Liver (tissue), 9 donors: Measurements from ENCODE around the gene NFATC1. TPM values are rescaled to one million over a fixed set of nuclear protein-coding genes. Genes with fewer than 3 reads are reported as not detected.
A peak's percentile ranks its signal among the peaks of the same experiment; 100 is the strongest.

Experiments
- DNase-seq: peaks from one replicate; pipeline ENCODE4 v3.0.0-alpha.2; 2017; ENCODE audit warnings: low spot score
- H3K27ac ChIP-seq, 2 donors: one replicate each; pipeline ENCODE4 v1.7.0; 2013; ENCODE audit warnings: inconsistent platforms in 2 of 2, low read length in 2 of 2, control low read depth in 1 of 2, low read depth in 1 of 2, mild to moderate bottlenecking in 1 of 2
- H3K27me3 ChIP-seq, 4 donors: one replicate each; pipeline versions ENCODE4 v1.6.1 to v1.7.0; 2013; ENCODE audit warnings: low read length in 3 of 4, inconsistent platforms in 1 of 4, mild to moderate bottlenecking in 1 of 4, moderate library complexity in 1 of 4; ENCODE audit not compliant: control insufficient read depth in 4 of 4, insufficient read depth in 4 of 4
- H3K36me3 ChIP-seq, 4 donors: one replicate each; pipeline versions ENCODE4 v1.6.1 to v1.7.0; 2013; ENCODE audit warnings: low read length in 3 of 4, mild to moderate bottlenecking in 3 of 4, low read depth in 1 of 4, moderate library complexity in 1 of 4; ENCODE audit not compliant: control insufficient read depth in 4 of 4, insufficient read depth in 3 of 4
- H3K4me1 ChIP-seq, 4 donors: one replicate each; pipeline versions ENCODE4 v1.6.1 to v1.7.0; 2013; ENCODE audit warnings: low read length in 3 of 4, mild to moderate bottlenecking in 3 of 4, moderate library complexity in 1 of 4; ENCODE audit not compliant: control insufficient read depth in 4 of 4, insufficient read depth in 4 of 4
- H3K4me3 ChIP-seq, 3 donors: one replicate each; pipeline versions ENCODE4 v1.6.1 to v1.7.0; 2013; ENCODE audit warnings: low read length in 3 of 3, control low read depth in 1 of 3, low read depth in 1 of 3, mild to moderate bottlenecking in 1 of 3
- H3K9ac ChIP-seq, 2 donors: one replicate each; pipeline ENCODE4 v1.7.0; 2013; ENCODE audit warnings: low read length in 2 of 2, mild to moderate bottlenecking in 2 of 2, moderate library complexity in 2 of 2, control low read depth in 1 of 2, low read depth in 1 of 2
- H3K9me3 ChIP-seq, 4 donors: one replicate each; pipeline versions ENCODE4 v1.6.1 to v1.7.0; 2013; ENCODE audit warnings: low read length in 3 of 4; ENCODE audit not compliant: control insufficient read depth in 4 of 4
- FOXA1 ChIP-seq: IDR thresholded peaks from 2 replicates; pipeline ENCODE4 v1.6.1; 2016; ENCODE audit warnings: antibody characterized with exemption
- FOXA2 ChIP-seq: IDR thresholded peaks from 2 replicates; pipeline ENCODE4 v1.6.1; 2016; ENCODE audit warnings: antibody characterized with exemption
- HNF4A ChIP-seq, 2 donors: conservative IDR thresholded peaks; 2 replicates each; pipeline ENCODE4 v1.6.1; 2016; ENCODE audit warnings: antibody characterized with exemption in 2 of 2, mild to moderate bottlenecking in 2 of 2
- HNF4G ChIP-seq: IDR thresholded peaks from 2 replicates; pipeline ENCODE4 v1.6.1; 2016; ENCODE audit warnings: antibody characterized with exemption
- NR2F2 ChIP-seq: IDR thresholded peaks from 2 replicates; pipeline ENCODE4 v1.6.1; 2016; ENCODE audit warnings: antibody characterized with exemption
- RAD21 ChIP-seq, 2 donors: IDR thresholded peaks; 2 replicates each; pipeline ENCODE4 v1.6.1; 2016; ENCODE audit warnings: antibody characterized with exemption in 2 of 2, mild to moderate bottlenecking in 2 of 2
- TAF1 ChIP-seq: conservative IDR thresholded peaks from 2 replicates; pipeline ENCODE4 v1.6.1; 2016; ENCODE audit warnings: antibody characterized with exemption, mild to moderate bottlenecking
- YY1 ChIP-seq: IDR thresholded peaks from 2 replicates; pipeline ENCODE4 v1.6.1; 2016; ENCODE audit warnings: antibody characterized with exemption, mild to moderate bottlenecking
- WGBS: extraction: QIAGEN DNeasy Blood & Tissue Kit; methylation state at CpG from one replicate; pipeline ENCODE4 v1.1.7; 2013; 5-methylcytosine and 5-hydroxymethylcytosine counted together
- polyA plus RNA-seq, 2 donors: library from polyadenylated mRNA; stranded (reverse) in 1 of 2; unstranded in 1 of 2; fragments of 200-250 nt in 1 of 2; fragments of >200 nt in 1 of 2; fragmentation: Nextera tagmentation in 1 of 2; extraction: Ambion mirVana in 1 of 2; gene quantifications; one replicate each; pipeline versions ENCODE4 v1.2.1 to v1.2.3, GENCODE V29; 2013 to 2015
- total RNA-seq, 2 donors: library from RNA; depleted of rRNA; stranded (reverse); fragments of >200 nt; gene quantifications; one replicate each; pipeline ENCODE4 v1.2.3, GENCODE V29; 2014
- TF ChIP-seq, protein P1 (sequence below): fragments of 150-350 bp; IDR thresholded peaks from 2 replicates; pipeline ENCODE4 v1.5.1; 2017; ENCODE audit warnings: improper control_type of control experiment, low read depth, low read length; ENCODE audit not compliant: missing input control
- TF ChIP-seq, protein P2 (sequence below): IDR thresholded peaks from 2 replicates; pipeline ENCODE4 v1.6.1; 2016; ENCODE audit warnings: antibody characterized with exemption, mild to moderate bottlenecking
- TF ChIP-seq, protein P3 (sequence below): IDR thresholded peaks from 2 replicates; pipeline ENCODE4 v1.6.1; 2016; ENCODE audit warnings: antibody characterized with exemption
- TF ChIP-seq, protein P4 (sequence below): IDR thresholded peaks from 2 replicates; pipeline ENCODE4 v1.6.1; 2016; ENCODE audit warnings: antibody characterized with exemption
- TF ChIP-seq, protein P5 (sequence below): IDR thresholded peaks from 2 replicates; pipeline ENCODE4 v1.6.1; 2016; ENCODE audit warnings: antibody characterized with exemption
- donor health status: healthy.
- donor health status: healthy.
- donor health status: healthy.
- donor health status: healthy.
- donor health status: healthy.

The NFATC1 gene
- total and polyA plus RNA-seq, 4 donors = 0.57 to 2.2 (median 1.3) TPM

DNA sequence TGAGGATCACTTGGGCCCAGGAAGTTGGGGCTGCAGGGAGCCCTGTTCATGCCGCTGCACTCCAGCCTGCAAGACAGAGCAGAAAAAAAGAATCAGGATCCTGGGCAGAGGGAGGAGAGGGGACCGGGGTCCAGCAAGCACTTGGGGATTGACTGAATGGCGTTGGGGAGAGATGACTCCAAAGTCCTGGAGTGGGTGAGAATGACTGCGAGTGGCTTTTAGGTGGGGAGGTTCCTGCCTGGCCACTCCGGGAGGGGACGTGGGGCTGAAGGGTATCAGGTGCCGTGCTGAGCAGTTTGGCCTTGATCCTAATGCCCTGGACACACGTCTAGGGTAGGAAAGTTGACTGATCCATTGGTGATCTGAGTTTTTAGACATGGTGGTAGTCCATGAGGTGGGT lies 3.5 kb upstream of the NFATC1 start:
- Histone ChIP-seq H3K27me3 (peaks cover 0 to 24% (median 10%) of the 10 kb centered on the region in 4 donors), H3K36me3 (no peaks in the 10 kb centered on the region), H3K27ac (no peak overlapping the region), H3K4me3 (no peak overlapping the region), H3K4me1 (peaks cover 21 to 35% (median 25%) of the 10 kb centered on the region in 4 donors), H3K9ac (no peak overlapping the region), H3K9me3 (no peaks in the 10 kb centered on the region)
- TF ChIP-seq, protein P1, sequence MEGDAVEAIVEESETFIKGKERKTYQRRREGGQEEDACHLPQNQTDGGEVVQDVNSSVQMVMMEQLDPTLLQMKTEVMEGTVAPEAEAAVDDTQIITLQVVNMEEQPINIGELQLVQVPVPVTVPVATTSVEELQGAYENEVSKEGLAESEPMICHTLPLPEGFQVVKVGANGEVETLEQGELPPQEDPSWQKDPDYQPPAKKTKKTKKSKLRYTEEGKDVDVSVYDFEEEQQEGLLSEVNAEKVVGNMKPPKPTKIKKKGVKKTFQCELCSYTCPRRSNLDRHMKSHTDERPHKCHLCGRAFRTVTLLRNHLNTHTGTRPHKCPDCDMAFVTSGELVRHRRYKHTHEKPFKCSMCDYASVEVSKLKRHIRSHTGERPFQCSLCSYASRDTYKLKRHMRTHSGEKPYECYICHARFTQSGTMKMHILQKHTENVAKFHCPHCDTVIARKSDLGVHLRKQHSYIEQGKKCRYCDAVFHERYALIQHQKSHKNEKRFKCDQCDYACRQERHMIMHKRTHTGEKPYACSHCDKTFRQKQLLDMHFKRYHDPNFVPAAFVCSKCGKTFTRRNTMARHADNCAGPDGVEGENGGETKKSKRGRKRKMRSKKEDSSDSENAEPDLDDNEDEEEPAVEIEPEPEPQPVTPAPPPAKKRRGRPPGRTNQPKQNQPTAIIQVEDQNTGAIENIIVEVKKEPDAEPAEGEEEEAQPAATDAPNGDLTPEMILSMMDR = no peak
- TF ChIP-seq, protein P2, sequence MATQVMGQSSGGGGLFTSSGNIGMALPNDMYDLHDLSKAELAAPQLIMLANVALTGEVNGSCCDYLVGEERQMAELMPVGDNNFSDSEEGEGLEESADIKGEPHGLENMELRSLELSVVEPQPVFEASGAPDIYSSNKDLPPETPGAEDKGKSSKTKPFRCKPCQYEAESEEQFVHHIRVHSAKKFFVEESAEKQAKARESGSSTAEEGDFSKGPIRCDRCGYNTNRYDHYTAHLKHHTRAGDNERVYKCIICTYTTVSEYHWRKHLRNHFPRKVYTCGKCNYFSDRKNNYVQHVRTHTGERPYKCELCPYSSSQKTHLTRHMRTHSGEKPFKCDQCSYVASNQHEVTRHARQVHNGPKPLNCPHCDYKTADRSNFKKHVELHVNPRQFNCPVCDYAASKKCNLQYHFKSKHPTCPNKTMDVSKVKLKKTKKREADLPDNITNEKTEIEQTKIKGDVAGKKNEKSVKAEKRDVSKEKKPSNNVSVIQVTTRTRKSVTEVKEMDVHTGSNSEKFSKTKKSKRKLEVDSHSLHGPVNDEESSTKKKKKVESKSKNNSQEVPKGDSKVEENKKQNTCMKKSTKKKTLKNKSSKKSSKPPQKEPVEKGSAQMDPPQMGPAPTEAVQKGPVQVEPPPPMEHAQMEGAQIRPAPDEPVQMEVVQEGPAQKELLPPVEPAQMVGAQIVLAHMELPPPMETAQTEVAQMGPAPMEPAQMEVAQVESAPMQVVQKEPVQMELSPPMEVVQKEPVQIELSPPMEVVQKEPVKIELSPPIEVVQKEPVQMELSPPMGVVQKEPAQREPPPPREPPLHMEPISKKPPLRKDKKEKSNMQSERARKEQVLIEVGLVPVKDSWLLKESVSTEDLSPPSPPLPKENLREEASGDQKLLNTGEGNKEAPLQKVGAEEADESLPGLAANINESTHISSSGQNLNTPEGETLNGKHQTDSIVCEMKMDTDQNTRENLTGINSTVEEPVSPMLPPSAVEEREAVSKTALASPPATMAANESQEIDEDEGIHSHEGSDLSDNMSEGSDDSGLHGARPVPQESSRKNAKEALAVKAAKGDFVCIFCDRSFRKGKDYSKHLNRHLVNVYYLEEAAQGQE = no peak
- TF ChIP-seq FOXA2 = no peak
- TF ChIP-seq NR2F2 = no peak
- TF ChIP-seq, protein P3, sequence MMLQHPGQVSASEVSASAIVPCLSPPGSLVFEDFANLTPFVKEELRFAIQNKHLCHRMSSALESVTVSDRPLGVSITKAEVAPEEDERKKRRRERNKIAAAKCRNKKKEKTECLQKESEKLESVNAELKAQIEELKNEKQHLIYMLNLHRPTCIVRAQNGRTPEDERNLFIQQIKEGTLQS = no peak
- no peak for TF ChIP-seq FOXA1
- TF ChIP-seq, protein P4, sequence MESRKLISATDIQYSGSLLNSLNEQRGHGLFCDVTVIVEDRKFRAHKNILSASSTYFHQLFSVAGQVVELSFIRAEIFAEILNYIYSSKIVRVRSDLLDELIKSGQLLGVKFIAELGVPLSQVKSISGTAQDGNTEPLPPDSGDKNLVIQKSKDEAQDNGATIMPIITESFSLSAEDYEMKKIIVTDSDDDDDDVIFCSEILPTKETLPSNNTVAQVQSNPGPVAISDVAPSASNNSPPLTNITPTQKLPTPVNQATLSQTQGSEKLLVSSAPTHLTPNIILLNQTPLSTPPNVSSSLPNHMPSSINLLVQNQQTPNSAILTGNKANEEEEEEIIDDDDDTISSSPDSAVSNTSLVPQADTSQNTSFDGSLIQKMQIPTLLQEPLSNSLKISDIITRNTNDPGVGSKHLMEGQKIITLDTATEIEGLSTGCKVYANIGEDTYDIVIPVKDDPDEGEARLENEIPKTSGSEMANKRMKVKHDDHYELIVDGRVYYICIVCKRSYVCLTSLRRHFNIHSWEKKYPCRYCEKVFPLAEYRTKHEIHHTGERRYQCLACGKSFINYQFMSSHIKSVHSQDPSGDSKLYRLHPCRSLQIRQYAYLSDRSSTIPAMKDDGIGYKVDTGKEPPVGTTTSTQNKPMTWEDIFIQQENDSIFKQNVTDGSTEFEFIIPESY = no peak
- TF ChIP-seq, protein P5, sequence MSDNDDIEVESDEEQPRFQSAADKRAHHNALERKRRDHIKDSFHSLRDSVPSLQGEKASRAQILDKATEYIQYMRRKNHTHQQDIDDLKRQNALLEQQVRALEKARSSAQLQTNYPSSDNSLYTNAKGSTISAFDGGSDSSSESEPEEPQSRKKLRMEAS = no peak
- TF ChIP-seq HNF4A (conservative IDR thresholded peaks at IDR 0.05) = no peak
- WGBS = 63% methylated on average over 8 of the region's 8 CpGs
- DNase-seq = no peak

DNA sequence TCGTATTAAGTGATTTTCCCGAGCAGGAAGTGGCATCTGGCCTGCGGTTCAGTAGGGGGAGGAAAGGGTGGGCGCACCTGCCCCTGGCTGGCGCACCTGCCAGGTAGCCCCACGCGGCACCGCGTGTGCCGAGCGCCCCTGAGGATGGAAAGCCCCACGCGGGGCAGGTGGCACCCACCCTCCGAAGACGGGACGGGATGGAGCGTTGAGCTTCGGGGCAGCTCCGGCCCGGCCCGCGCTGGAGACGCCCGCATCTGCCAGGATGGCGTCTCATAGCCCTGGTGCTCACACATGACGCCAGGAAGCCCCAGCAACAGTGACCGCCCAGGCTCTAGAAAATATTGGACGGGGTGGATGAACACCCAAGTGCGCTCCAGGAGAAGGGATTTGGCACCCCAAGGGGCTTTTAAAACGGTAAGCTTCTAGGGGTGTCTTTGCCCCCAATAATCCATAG lies 2.5 kb upstream of the NFATC1 start:
- H3K4me3 ChIP-seq = peak overlapping the region in 1 of 3 donors; percentile 71
- TF ChIP-seq FOXA2 (no peak), NR2F2 (no peak), HNF4G (no peak), FOXA1 (no peak), YY1 (no peak), RAD21 (IDR thresholded peaks at IDR 0.05) (no peak), TAF1 (no peak)
- TF ChIP-seq, protein P2 = no peak
- TF ChIP-seq, protein P1 = no peak
- peak overlapping the region in 1 of 2 donors; percentile 54 for H3K9ac ChIP-seq
- H3K27me3 ChIP-seq = peaks cover 0 to 24% (median 10%) of the 10 kb centered on the region in 4 donors
- H3K27ac ChIP-seq = peak overlapping the region; percentile 46 to 60
- 6% methylated on average over 30 of the region's 30 CpGs for WGBS
- H3K4me1 ChIP-seq = peaks cover 23 to 40% (median 27%) of the 10 kb centered on the region in 4 donors
- no peaks in the 10 kb centered on the region for H3K9me3 ChIP-seq
- no peaks in the 10 kb centered on the region for H3K36me3 ChIP-seq
- DNase-seq = no peak
